GM23338 (cell line): ENCODE measurements around the gene PITRM1. TPM values are rescaled to one million over a fixed set of nuclear protein-coding genes. Genes with fewer than 3 reads are reported as not detected.

ENCODE experiments used
- ATAC-seq: fragments of 200-7000 bp; cut with Tn5 transposase; 3 replicates; pipeline ENCODE4 v1.9.1; 2020
- DNase-seq: peaks from one replicate; pipeline ENCODE4 v3.0.0-alpha.2; 2015; ENCODE audit warnings: low spot score
- H2AFZ ChIP-seq: fragments of 200-600 bp; sonication (generic); 2 replicates; pipeline ENCODE4 v1.8.0; 2016; ENCODE audit warnings: antibody characterized with exemption, mild to moderate bottlenecking, moderate library complexity
- H3F3A ChIP-seq: fragments of 200-600 bp; sonication (generic); replicated peaks from 2 replicates; pipeline ENCODE4 v1.8.0; 2017; ENCODE audit warnings: antibody characterized with exemption, mixed run types, low read depth
- H3K27ac ChIP-seq: fragments of 200-600 bp; sonication (generic); 2 replicates; pipeline ENCODE4 v1.6.1; 2016; ENCODE audit warnings: low read depth
- H3K27me3 ChIP-seq: fragments of 200-600 bp; sonication (generic); 2 replicates; pipeline ENCODE4 v1.8.0; 2016; ENCODE audit warnings: mild to moderate bottlenecking, mixed run types, moderate library complexity; ENCODE audit not compliant: insufficient read depth
- H3K36me3 ChIP-seq: fragments of 200-600 bp; sonication (generic); 2 replicates; pipeline ENCODE4 v1.8.0; 2016; ENCODE audit warnings: mild to moderate bottlenecking; ENCODE audit not compliant: insufficient read depth
- H3K4me1 ChIP-seq: fragments of 200-600 bp; sonication (generic); 2 replicates; pipeline ENCODE4 v1.8.0; 2016; ENCODE audit warnings: mild to moderate bottlenecking, moderate library complexity; ENCODE audit not compliant: insufficient read depth
- H3K4me2 ChIP-seq: fragments of 200-600 bp; sonication (generic); 2 replicates; pipeline ENCODE4 v1.7.1; 2017; ENCODE audit warnings: mixed run types
- H3K4me3 ChIP-seq: fragments of 200-600 bp; sonication (generic); 2 replicates; pipeline ENCODE4 v1.6.1; 2016; ENCODE audit warnings: mixed run types
- H3K79me2 ChIP-seq: fragments of 200-600 bp; sonication (generic); replicated peaks from 2 replicates; pipeline ENCODE4 v1.8.0; 2017; ENCODE audit warnings: mild to moderate bottlenecking; ENCODE audit not compliant: insufficient read depth
- H3K9me2 ChIP-seq: fragments of 200-600 bp; sonication (generic); 2 replicates; pipeline ENCODE4 v1.8.0; 2017; ENCODE audit not compliant: insufficient read depth
- H4K20me1 ChIP-seq: fragments of 200-600 bp; sonication (generic); replicated peaks from 2 replicates; pipeline ENCODE4 v1.8.0; 2017; ENCODE audit warnings: mild to moderate bottlenecking; ENCODE audit not compliant: insufficient read depth
- H3K27ac Mint-ChIP-seq: 2 replicates; pipeline ENCODE4 v1.8.0; 2020; ENCODE audit warnings: inconsistent platforms, mild to moderate bottlenecking, moderate library complexity, mixed read lengths
- H3K27me3 Mint-ChIP-seq: 3 replicates; pipeline ENCODE4 v1.8.0; 2022; ENCODE audit warnings: low read depth, mild to moderate bottlenecking, moderate library complexity, mixed read lengths, inconsistent platforms; ENCODE audit not compliant: insufficient read depth, poor library complexity
- H3K36me3 Mint-ChIP-seq: 3 replicates; pipeline ENCODE4 v1.8.0; 2021; ENCODE audit warnings: low read depth, mild to moderate bottlenecking, inconsistent platforms, moderate library complexity, mixed read lengths
- H3K4me1 Mint-ChIP-seq: 3 replicates; pipeline ENCODE4 v1.8.0; 2020; ENCODE audit warnings: mild to moderate bottlenecking, inconsistent platforms, mixed read lengths
- H3K4me3 Mint-ChIP-seq: 3 replicates; pipeline ENCODE4 v1.8.0; 2021; ENCODE audit warnings: moderate library complexity, mild to moderate bottlenecking, inconsistent platforms, mixed read lengths
- H3K9me3 Mint-ChIP-seq: 3 replicates; pipeline ENCODE4 v1.8.0; 2020; ENCODE audit warnings: moderate library complexity, mild to moderate bottlenecking, inconsistent platforms, mixed read lengths
- CREB1 ChIP-seq: fragments of 250-450 bp; sonication (Bioruptor Pico); IDR thresholded peaks from 2 replicates; pipeline ENCODE4 v1.5.0; 2020; ENCODE audit warnings: low read depth, mild to moderate bottlenecking, moderate library complexity
- EZH2 ChIP-seq: fragments of 200-600 bp; sonication (generic); IDR thresholded peaks from one replicate; pipeline ENCODE4 v1.8.0; 2017; ENCODE audit warnings: antibody characterized with exemption, mild to moderate bottlenecking, low read depth; ENCODE audit not compliant: unreplicated experiment
- EZH2phosphoT487 ChIP-seq: fragments of 200-600 bp; sonication (generic); IDR thresholded peaks from one replicate; pipeline ENCODE4 v1.8.1; 2018; ENCODE audit warnings: antibody characterized with exemption; ENCODE audit not compliant: unreplicated experiment
- JUNB ChIP-seq: IDR thresholded peaks from one replicate; pipeline ENCODE4 v1.6.1; 2016; ENCODE audit warnings: antibody characterized with exemption; ENCODE audit not compliant: unreplicated experiment
- NANOG ChIP-seq: IDR thresholded peaks from 2 replicates; pipeline ENCODE4 v1.6.1; 2016; ENCODE audit warnings: antibody characterized with exemption, borderline replicate concordance
- POLR2AphosphoS5 ChIP-seq: IDR thresholded peaks from 2 replicates; pipeline ENCODE4 v1.6.1; 2016; ENCODE audit warnings: antibody characterized with exemption, low read depth
- STAT1 ChIP-seq: IDR thresholded peaks from one replicate; pipeline ENCODE4 v1.6.1; 2016; ENCODE audit warnings: antibody characterized with exemption; ENCODE audit not compliant: unreplicated experiment
- ZNF114 ChIP-seq: fragments of 250-450 bp; sonication (Bioruptor Pico); IDR thresholded peaks from 2 replicates; pipeline ENCODE4 v1.5.0; 2020; ENCODE audit warnings: mild to moderate bottlenecking, moderate library complexity
- ZNF331 ChIP-seq: fragments of 250-450 bp; sonication (Bioruptor Pico); IDR thresholded peaks from 2 replicates; pipeline ENCODE4 v1.5.0; 2020; ENCODE audit warnings: low read depth, mild to moderate bottlenecking, moderate library complexity
- polyA plus RNA-seq: library from polyadenylated mRNA; unstranded; fragments of >200 nt; fragmentation: Nextera tagmentation; extraction: Ambion mirVana; gene quantifications from 2 replicates; pipeline ENCODE4 v1.2.1, GENCODE V29; 2016
- total RNA-seq: library from RNA; depleted of rRNA; stranded (reverse); fragments of >200 nt; shearing (Covaris generic); gene quantifications from 2 replicates; pipeline ENCODE4 v1.2.3, GENCODE V29; 2014
- TF ChIP-seq, protein P1 (sequence below): IDR thresholded peaks from one replicate; pipeline ENCODE4 v1.6.1; 2018; ENCODE audit warnings: antibody characterized with exemption; ENCODE audit not compliant: unreplicated experiment
- TF ChIP-seq, protein P2 (sequence below): IDR thresholded peaks from 2 replicates; pipeline ENCODE4 v1.6.1; 2016; ENCODE audit warnings: antibody characterized with exemption
- TF ChIP-seq, protein P3 (sequence below), 2 experiments: fragments of 200-600 bp in 1 of 2; sonication (generic) in 1 of 2; conservative IDR thresholded peaks; 2 replicates each; pipeline versions ENCODE4 v1.5.1 to v1.6.1; 2016 to 2017; ENCODE audit warnings: antibody characterized with exemption in 2 of 2, low read depth in 2 of 2, mild to moderate bottlenecking in 2 of 2, moderate library complexity in 1 of 2

The PITRM1 gene
- total and polyA plus RNA-seq, 2 experiments from 2014 or later: 29.0 to 33.0 TPM

DNA sequence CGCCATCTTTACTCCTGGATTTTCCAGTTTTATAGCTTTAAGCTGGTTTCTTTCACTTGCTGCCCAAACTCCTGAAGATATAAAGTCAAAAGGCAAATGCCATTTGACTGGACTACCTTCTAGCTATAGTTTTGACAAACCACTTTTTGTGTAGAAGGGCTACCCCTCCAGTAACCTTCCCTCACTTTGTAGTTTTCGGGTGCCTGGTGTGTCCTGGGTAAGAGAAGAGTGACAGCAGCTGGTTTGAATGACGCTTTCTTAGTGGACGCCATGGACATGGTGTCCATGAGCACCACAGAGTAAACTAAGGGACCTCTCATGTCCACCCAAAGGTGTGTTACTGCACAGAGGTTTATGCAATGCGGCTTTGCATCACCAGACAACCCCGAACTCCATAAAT is 21.2 kb upstream of the PITRM1 start (continued):
- TF ChIP-seq, protein P1, sequence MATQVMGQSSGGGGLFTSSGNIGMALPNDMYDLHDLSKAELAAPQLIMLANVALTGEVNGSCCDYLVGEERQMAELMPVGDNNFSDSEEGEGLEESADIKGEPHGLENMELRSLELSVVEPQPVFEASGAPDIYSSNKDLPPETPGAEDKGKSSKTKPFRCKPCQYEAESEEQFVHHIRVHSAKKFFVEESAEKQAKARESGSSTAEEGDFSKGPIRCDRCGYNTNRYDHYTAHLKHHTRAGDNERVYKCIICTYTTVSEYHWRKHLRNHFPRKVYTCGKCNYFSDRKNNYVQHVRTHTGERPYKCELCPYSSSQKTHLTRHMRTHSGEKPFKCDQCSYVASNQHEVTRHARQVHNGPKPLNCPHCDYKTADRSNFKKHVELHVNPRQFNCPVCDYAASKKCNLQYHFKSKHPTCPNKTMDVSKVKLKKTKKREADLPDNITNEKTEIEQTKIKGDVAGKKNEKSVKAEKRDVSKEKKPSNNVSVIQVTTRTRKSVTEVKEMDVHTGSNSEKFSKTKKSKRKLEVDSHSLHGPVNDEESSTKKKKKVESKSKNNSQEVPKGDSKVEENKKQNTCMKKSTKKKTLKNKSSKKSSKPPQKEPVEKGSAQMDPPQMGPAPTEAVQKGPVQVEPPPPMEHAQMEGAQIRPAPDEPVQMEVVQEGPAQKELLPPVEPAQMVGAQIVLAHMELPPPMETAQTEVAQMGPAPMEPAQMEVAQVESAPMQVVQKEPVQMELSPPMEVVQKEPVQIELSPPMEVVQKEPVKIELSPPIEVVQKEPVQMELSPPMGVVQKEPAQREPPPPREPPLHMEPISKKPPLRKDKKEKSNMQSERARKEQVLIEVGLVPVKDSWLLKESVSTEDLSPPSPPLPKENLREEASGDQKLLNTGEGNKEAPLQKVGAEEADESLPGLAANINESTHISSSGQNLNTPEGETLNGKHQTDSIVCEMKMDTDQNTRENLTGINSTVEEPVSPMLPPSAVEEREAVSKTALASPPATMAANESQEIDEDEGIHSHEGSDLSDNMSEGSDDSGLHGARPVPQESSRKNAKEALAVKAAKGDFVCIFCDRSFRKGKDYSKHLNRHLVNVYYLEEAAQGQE: no peak
- TF ChIP-seq, protein P2, sequence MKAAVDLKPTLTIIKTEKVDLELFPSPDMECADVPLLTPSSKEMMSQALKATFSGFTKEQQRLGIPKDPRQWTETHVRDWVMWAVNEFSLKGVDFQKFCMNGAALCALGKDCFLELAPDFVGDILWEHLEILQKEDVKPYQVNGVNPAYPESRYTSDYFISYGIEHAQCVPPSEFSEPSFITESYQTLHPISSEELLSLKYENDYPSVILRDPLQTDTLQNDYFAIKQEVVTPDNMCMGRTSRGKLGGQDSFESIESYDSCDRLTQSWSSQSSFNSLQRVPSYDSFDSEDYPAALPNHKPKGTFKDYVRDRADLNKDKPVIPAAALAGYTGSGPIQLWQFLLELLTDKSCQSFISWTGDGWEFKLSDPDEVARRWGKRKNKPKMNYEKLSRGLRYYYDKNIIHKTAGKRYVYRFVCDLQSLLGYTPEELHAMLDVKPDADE: no peak
- TF ChIP-seq ZNF114 (no peak), POLR2AphosphoS5 (no peak), CREB1 (CRISPR knock-in tag) (no peak), JUNB (no peak), STAT1 (no peak), EZH2 (no peak), NANOG (no peak), EZH2phosphoT487 (no peak), ZNF331 (CRISPR knock-in tag) (no peak)
- TF ChIP-seq, protein P3, sequence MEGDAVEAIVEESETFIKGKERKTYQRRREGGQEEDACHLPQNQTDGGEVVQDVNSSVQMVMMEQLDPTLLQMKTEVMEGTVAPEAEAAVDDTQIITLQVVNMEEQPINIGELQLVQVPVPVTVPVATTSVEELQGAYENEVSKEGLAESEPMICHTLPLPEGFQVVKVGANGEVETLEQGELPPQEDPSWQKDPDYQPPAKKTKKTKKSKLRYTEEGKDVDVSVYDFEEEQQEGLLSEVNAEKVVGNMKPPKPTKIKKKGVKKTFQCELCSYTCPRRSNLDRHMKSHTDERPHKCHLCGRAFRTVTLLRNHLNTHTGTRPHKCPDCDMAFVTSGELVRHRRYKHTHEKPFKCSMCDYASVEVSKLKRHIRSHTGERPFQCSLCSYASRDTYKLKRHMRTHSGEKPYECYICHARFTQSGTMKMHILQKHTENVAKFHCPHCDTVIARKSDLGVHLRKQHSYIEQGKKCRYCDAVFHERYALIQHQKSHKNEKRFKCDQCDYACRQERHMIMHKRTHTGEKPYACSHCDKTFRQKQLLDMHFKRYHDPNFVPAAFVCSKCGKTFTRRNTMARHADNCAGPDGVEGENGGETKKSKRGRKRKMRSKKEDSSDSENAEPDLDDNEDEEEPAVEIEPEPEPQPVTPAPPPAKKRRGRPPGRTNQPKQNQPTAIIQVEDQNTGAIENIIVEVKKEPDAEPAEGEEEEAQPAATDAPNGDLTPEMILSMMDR (conservative IDR thresholded peaks at IDR 0.05; ENCODE audit: low read depth in 2 of 2): no peak

DNA sequence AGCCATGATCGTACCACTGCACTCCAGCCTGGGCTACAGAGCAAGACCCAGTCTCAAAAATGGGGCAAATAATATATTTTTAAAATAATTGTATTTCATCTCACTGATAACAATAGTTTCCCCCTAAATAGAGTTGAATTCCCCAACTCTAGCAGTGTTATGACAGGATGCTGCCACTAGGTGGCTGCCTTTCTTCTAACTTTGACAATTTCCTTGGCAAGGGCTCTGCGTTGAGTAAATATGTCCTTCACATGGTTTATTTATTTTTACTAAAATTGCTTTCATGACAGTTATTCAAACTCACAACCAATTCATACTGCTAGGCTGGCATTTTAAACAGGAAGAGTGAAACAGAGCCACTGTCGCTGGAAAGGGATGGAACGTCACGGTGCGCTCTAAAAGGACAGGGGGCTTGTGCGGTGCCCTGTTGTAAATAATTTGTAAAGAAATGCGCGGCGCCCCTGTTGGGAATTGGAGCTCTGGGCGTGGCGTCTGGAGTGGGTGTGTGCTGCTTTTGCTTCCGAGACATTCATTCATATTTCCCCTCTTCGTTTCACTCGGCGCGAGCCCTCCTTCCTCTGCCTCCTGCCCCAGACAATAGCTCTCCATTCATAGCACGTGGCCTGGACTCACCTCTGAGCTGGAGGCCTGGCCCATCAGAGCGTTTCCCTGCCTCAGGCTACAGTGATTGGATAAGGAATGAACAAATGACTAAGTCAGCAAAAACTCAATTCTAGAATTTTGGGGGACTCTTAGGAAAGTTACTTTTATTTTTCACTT is 20.5 kb upstream of the PITRM1 start:
- H3K36me3 Mint-ChIP-seq: no peaks in the 10 kb centered on the region
- no peaks in the 10 kb centered on the region for H3K36me3 ChIP-seq
- H2AFZ ChIP-seq: peak overlapping the region; percentile 73; the same call in 1 of the 2 replicates
- no peaks in the 10 kb centered on the region for H3K9me2 ChIP-seq
- H3K4me3 ChIP-seq: no peak overlapping the region
- no peak for TF ChIP-seq NANOG
- TF ChIP-seq, protein P3 (conservative IDR thresholded peaks at IDR 0.05; ENCODE audit: low read depth in 2 of 2): peak; percentile 75 to 92
- DNase-seq: peak; percentile 70
- no peaks in the 10 kb centered on the region for H3K79me2 ChIP-seq
- no peaks in the 10 kb centered on the region for H3K27me3 ChIP-seq
- peaks cover 7% of the 10 kb centered on the region for H3K27me3 Mint-ChIP-seq
- H4K20me1 ChIP-seq: no peaks in the 10 kb centered on the region
- no peak overlapping the region for H3K4me3 Mint-ChIP-seq
- no peak for ATAC-seq
- H3K27ac Mint-ChIP-seq: no peak overlapping the region
- no peak overlapping the region for H3K27ac ChIP-seq
- H3K4me2 ChIP-seq: no peak overlapping the region
- peaks cover 15% of the 10 kb centered on the region; the same call in 2 of the 3 replicates for H3K4me1 Mint-ChIP-seq
- no peaks in the 10 kb centered on the region for H3F3A ChIP-seq
- H3K9me3 Mint-ChIP-seq: no peaks in the 10 kb centered on the region
- H3K4me1 ChIP-seq: peaks cover 9% of the 10 kb centered on the region; the same call in 1 of the 2 replicates
